Hepatic stellate cell (primary cell): ENCODE measurements around the gene USP6NL.
A peak's percentile ranks its signal among the peaks of the same experiment; 100 is the strongest.
"Not testable (repeated sequence)": the region's sequence is repeated elsewhere in the genome, so short reads cannot be mapped to it uniquely, and the experiment has no call there.

Experiments
- DNase-seq: peaks from one replicate; pipeline ENCODE4 v3.0.0; 2011; ENCODE audit warnings: low spot score

USP6NL gene

GRCh38 chr10:11515596-11516430 lies 95.6 kb downstream of the USP6NL start:
- DNase-seq, result peak; percentile 27

GRCh38 chr10:11513727-11514126 lies 97.7 kb downstream of the USP6NL start:
- DNase-seq, result no peak

- DNase-seq, result no peak
Observed at GRCh38 chr10:11512596-11512995, 98.9 kb downstream of the USP6NL start.

- DNase-seq, result no peak
Observed at GRCh38 chr10:11511321-11511720, 100.1 kb downstream of the USP6NL start.

- no peak for DNase-seq
Observed at GRCh38 chr10:11510736-11511135, 100.7 kb downstream of the USP6NL start.

GRCh38 chr10:11510281-11510680 lies 101.2 kb downstream of the USP6NL start:
- no peak for DNase-seq

GRCh38 chr10:11509036-11509435 lies 102.4 kb downstream of the USP6NL start:
- DNase-seq, result no peak

GRCh38 chr10:11506247-11506789 lies 105.1 kb downstream of the USP6NL start:
- no peak for DNase-seq

- DNase-seq, result no peak
Observed at GRCh38 chr10:11505639-11506038, 105.8 kb downstream of the USP6NL start.

GRCh38 chr10:11504566-11505285 lies 106.7 kb downstream of the USP6NL start:
- no peak for DNase-seq

- no peak for DNase-seq
Observed at GRCh38 chr10:11501600-11501999, 109.8 kb downstream of the USP6NL start.

GRCh38 chr10:11499425-11500071 lies 111.9 kb downstream of the USP6NL start:
- no peak for DNase-seq

GRCh38 chr10:11498399-11498798 lies 113.1 kb downstream of the USP6NL start:
- no peak for DNase-seq

GRCh38 chr10:11494923-11495322 lies 116.5 kb downstream of the USP6NL start:
- not testable (repeated sequence) for DNase-seq

GRCh38 chr10:11493646-11494045 lies 117.8 kb downstream of the USP6NL start:
- no peak for DNase-seq

GRCh38 chr10:11491087-11491486 lies 120.4 kb downstream of the USP6NL start:
- DNase-seq, result no peak

GRCh38 chr10:11489591-11489990 lies 121.9 kb downstream of the USP6NL start:
- DNase-seq, result no peak

GRCh38 chr10:11488126-11488525 lies 123.3 kb downstream of the USP6NL start:
- no peak for DNase-seq

GRCh38 chr10:11483201-11484148 lies 128.0 kb downstream of the USP6NL start:
- DNase-seq, result no peak

GRCh38 chr10:11482306-11482705 lies 129.1 kb downstream of the USP6NL start:
- DNase-seq, result no peak

GRCh38 chr10:11480687-11481086 lies 130.8 kb downstream of the USP6NL start:
- DNase-seq, result no peak
